Uterus (tissue), 4 donors: ENCODE measurements around the gene MRPL44. TPM values are rescaled to one million over a fixed set of nuclear protein-coding genes. Genes with fewer than 3 reads are reported as not detected.
"Not testable (repeated sequence)": the region's sequence is repeated elsewhere in the genome, so short reads cannot be mapped to it uniquely, and the experiment has no call there.

Source experiments
- DNase-seq, 2 donors: peaks; one replicate each; pipeline ENCODE4 v3.0.0-alpha.2; 2019 to 2020
- H3K27ac ChIP-seq, 2 donors: fragments of 200-600 bp; sonication (generic); 1 replicate in 1 of 2; 2 replicates in 1 of 2; pipeline ENCODE4 v1.5.1; 2016 to 2018
- H3K27me3 ChIP-seq, 2 donors: fragments of 200-600 bp; sonication (generic); one replicate each; pipeline ENCODE4 v1.5.1; 2018 to 2019; ENCODE audit warnings: control low read depth in 1 of 2
- H3K36me3 ChIP-seq, 2 donors: fragments of 200-600 bp; sonication (generic); one replicate each; pipeline ENCODE4 v1.5.1; 2019; ENCODE audit warnings: control low read depth in 1 of 2
- H3K4me1 ChIP-seq, 2 donors: fragments of 200-600 bp; sonication (generic); one replicate each; pipeline ENCODE4 v1.5.1; 2018 to 2019; ENCODE audit warnings: control low read depth in 1 of 2
- H3K4me3 ChIP-seq, 2 donors: fragments of 200-600 bp; sonication (generic); 1 replicate in 1 of 2; 2 replicates in 1 of 2; pipeline ENCODE4 v1.5.1; 2018 to 2019; ENCODE audit warnings: mild to moderate bottlenecking in 1 of 2
- H3K9me3 ChIP-seq, 2 donors: fragments of 200-600 bp; sonication (generic); one replicate each; pipeline ENCODE4 v1.5.1; 2019; ENCODE audit warnings: control low read depth in 1 of 2
- POLR2A ChIP-seq, 2 donors: fragments of 450-650 bp; IDR thresholded peaks; one replicate each; pipeline ENCODE4 v1.6.1; 2016; ENCODE audit warnings: antibody characterized with exemption in 2 of 2, mild to moderate bottlenecking in 1 of 2, moderate library complexity in 1 of 2
- intact Hi-C: fragments of 100-400 bp; cut with DNase I; formaldehyde crosslinking; loops from one replicate; pipeline ENCODE4 v1.15.1; 2023; ENCODE audit warnings: low total_unique reads
- total RNA-seq, 4 donors: library from RNA; depleted of rRNA in 3 of 4; stranded (reverse); fragments of >200 nt in 3 of 4; gene quantifications; one replicate each; pipeline versions ENCODE4 v1.1.0 to v1.2.4, GENCODE V29; 2014 to 2023
- TF ChIP-seq, protein P1 (sequence below), 4 experiments: fragments of 200-600 bp in 2 of 4; fragments of 450-650 bp in 2 of 4; sonication (generic) in 2 of 4; IDR thresholded peaks; one replicate each; pipeline ENCODE4 v1.5.1; 2016 to 2019; ENCODE audit warnings: antibody characterized with exemption in 4 of 4, mild to moderate bottlenecking in 2 of 4, moderate library complexity in 1 of 4
- donor health status: DM: yes; HTN: yes; CAD: no.

MRPL44 gene
- total RNA-seq, 4 donors from 2014 or later, result 5.9 to 45.3 (median 13.8) TPM

DNA sequence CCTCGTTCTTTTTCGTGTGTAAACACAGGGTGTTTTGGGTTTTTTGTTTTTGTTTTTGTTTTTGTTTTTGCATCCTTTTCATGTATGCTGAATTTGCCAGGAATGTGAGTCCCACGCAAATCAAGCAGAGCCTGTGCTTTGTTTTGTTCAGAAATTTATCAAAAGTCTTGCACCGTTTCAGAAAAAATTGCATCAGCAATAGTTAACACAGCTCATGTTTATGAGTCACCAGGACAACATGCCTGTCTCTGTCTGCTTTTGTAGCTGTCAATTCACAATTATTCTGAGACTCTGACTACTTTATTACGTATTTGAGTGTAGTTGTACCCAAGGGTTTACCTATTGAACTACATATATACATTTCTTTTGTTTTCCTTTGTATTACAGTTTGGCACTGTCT lies 38.3 kb downstream of the MRPL44 start:
- intact Hi-C loops, result no loop called here
- H3K27me3 ChIP-seq, result no peaks in the 10 kb centered on the region
- no peaks in the 10 kb centered on the region for H3K9me3 ChIP-seq
- H3K27ac ChIP-seq, result no peak overlapping the region
- no peak for TF ChIP-seq POLR2A (IDR thresholded peaks at IDR 0.05)
- TF ChIP-seq, protein P1, sequence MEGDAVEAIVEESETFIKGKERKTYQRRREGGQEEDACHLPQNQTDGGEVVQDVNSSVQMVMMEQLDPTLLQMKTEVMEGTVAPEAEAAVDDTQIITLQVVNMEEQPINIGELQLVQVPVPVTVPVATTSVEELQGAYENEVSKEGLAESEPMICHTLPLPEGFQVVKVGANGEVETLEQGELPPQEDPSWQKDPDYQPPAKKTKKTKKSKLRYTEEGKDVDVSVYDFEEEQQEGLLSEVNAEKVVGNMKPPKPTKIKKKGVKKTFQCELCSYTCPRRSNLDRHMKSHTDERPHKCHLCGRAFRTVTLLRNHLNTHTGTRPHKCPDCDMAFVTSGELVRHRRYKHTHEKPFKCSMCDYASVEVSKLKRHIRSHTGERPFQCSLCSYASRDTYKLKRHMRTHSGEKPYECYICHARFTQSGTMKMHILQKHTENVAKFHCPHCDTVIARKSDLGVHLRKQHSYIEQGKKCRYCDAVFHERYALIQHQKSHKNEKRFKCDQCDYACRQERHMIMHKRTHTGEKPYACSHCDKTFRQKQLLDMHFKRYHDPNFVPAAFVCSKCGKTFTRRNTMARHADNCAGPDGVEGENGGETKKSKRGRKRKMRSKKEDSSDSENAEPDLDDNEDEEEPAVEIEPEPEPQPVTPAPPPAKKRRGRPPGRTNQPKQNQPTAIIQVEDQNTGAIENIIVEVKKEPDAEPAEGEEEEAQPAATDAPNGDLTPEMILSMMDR (IDR thresholded peaks at IDR 0.05), result no peak
- peaks cover 0 to 4% of the 10 kb centered on the region in 2 donors for H3K4me1 ChIP-seq
- H3K36me3 ChIP-seq, result no peaks in the 10 kb centered on the region
- no peak for DNase-seq
- no peak overlapping the region for H3K4me3 ChIP-seq

DNA sequence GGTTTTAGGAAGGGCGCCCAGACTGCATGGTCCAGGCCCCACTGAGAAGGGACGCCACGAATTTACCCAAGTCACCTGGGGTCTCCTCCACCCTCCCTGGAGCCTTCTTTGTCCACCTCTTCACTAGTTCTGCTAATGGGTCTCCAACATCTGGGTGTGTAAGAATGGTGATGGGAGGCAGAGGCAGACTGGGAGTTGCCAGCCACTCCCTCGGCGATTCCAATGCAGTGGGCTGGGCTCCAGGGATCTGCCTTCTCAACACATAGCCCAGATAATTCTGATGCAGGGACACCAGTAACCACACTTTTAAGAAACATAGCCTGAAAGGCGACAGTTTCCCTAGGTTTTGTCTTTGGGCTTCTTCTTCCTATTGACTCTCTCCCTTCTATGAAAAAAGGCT lies 39.1 kb downstream of the MRPL44 start:
- H3K4me3 ChIP-seq, result no peak overlapping the region
- peaks cover 0 to 4% of the 10 kb centered on the region in 2 donors for H3K4me1 ChIP-seq
- TF ChIP-seq, protein P1 (IDR thresholded peaks at IDR 0.05), result no peak
- TF ChIP-seq POLR2A (IDR thresholded peaks at IDR 0.05), result no peak
- no peak for DNase-seq
- H3K36me3 ChIP-seq, result no peaks in the 10 kb centered on the region
- intact Hi-C loops, result no loop called here
- no peak overlapping the region for H3K27ac ChIP-seq
- H3K9me3 ChIP-seq, result no peaks in the 10 kb centered on the region
- no peaks in the 10 kb centered on the region for H3K27me3 ChIP-seq

GRCh38 chr2:223997938-223998337 lies 40.7 kb downstream of the MRPL44 start:
- peaks cover 0 to 4% of the 10 kb centered on the region in 2 donors for H3K4me1 ChIP-seq
- H3K27me3 ChIP-seq, result no peaks in the 10 kb centered on the region
- no peak overlapping the region for H3K4me3 ChIP-seq
- no peaks in the 10 kb centered on the region for H3K36me3 ChIP-seq
- TF ChIP-seq, protein P1 (IDR thresholded peaks at IDR 0.05), result no peak
- TF ChIP-seq POLR2A (IDR thresholded peaks at IDR 0.05), result no peak
- no peak for DNase-seq
- H3K9me3 ChIP-seq, result no peaks in the 10 kb centered on the region
- intact Hi-C loops, result no loop called here
- H3K27ac ChIP-seq, result no peak overlapping the region

DNA sequence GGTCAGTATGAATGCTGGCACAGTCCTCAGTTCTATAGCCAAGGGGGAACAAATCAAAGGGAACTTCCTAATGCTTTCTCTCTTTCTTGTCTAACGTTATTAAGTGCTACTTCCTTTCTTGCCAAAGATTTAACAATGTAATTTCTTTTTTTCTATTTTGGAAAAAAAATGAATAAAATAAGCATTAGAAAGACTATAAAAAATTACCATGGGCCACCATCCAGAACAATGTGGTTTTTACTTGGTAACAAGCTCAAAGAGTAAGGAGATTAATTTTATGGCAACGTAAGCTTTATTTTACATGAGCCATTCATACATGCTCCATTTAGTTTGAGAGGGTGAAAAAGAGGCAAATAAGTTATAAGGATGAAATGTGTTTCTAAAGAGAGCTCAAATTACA lies 41.7 kb downstream of the MRPL44 start:
- H3K27me3 ChIP-seq, result no peaks in the 10 kb centered on the region
- no peak for TF ChIP-seq POLR2A (IDR thresholded peaks at IDR 0.05)
- TF ChIP-seq, protein P1 (IDR thresholded peaks at IDR 0.05), result no peak
- DNase-seq, result no peak
- no peak overlapping the region for H3K27ac ChIP-seq
- no peaks in the 10 kb centered on the region for H3K9me3 ChIP-seq
- no peaks in the 10 kb centered on the region for H3K36me3 ChIP-seq
- intact Hi-C loops, result no loop called here
- no peak overlapping the region for H3K4me3 ChIP-seq
- H3K4me1 ChIP-seq, result peaks cover 0 to 4% of the 10 kb centered on the region in 2 donors

GRCh38 chr2:223999862-224000261 lies 42.6 kb downstream of the MRPL44 start:
- H3K27ac ChIP-seq, result no peak overlapping the region
- no peak for DNase-seq
- H3K36me3 ChIP-seq, result no peaks in the 10 kb centered on the region
- H3K27me3 ChIP-seq, result no peaks in the 10 kb centered on the region
- H3K9me3 ChIP-seq, result no peaks in the 10 kb centered on the region
- TF ChIP-seq, protein P1 (IDR thresholded peaks at IDR 0.05), result no peak
- no peak for TF ChIP-seq POLR2A (IDR thresholded peaks at IDR 0.05)
- no peak overlapping the region for H3K4me3 ChIP-seq
- peaks cover 0 to 4% of the 10 kb centered on the region in 2 donors for H3K4me1 ChIP-seq
- intact Hi-C loops, result no loop called here

- H3K27ac ChIP-seq, H3K4me1 ChIP-seq, H3K36me3 ChIP-seq, intact Hi-C loops, H3K9me3 ChIP-seq, H3K4me3 ChIP-seq, DNase-seq, H3K27me3 ChIP-seq: not testable (repeated sequence)
These were observed 43.4 kb downstream of the MRPL44 start for GRCh38 chr2:224000662-224001061.
